ENCODE data around the gene CAMSAP1. TPM values are rescaled to one million over a fixed set of nuclear protein-coding genes. Genes with fewer than 3 reads are reported as not detected.
"Not testable (repeated sequence)": the region's sequence is repeated elsewhere in the genome, so short reads cannot be mapped to it uniquely, and the experiment has no call there.

CAMSAP1 gene
- total and polyA plus RNA-seq, 10 of the 15 experiments (the other 5 are each of a cell fraction or from before 2014, with no cell fraction given): 1.4 to 24.7 (median 8.0) TPM

- no peaks in the 10 kb centered on the region for H3K4me1 ChIP-seq (ENCODE audit: control insufficient read depth, insufficient read depth, low read length)
- BruUV-seq (replicated peaks): no TSS peak
- ATAC-seq (no peak), DNase-seq (ENCODE audit: low read depth, low spot score) (no peak), FAIRE-seq (no peak)
- H3K4me2 ChIP-seq (ENCODE audit: control insufficient read depth, insufficient read depth): no peak overlapping the region
- H3K9me3 ChIP-seq (replicated peaks; ENCODE audit: control insufficient read depth, insufficient read depth, low read length): peaks cover 12% of the 10 kb centered on the region
- RAD21 ChIA-PET (ENCODE audit: unreplicated experiment): no interaction called here
- H3K4me3 ChIP-seq: no peak overlapping the region
- H3K79me2 ChIP-seq (ENCODE audit: control insufficient read depth, insufficient read depth, low read length): no peaks in the 10 kb centered on the region
- H3K27me3 ChIP-seq (replicated peaks in 1 of 2; ENCODE audit: control insufficient read depth in 2 of 2, insufficient read depth in 2 of 2, low read length in 1 of 2): no peaks in the 10 kb centered on the region
- CTCF ChIA-PET: no interaction called here
- POLR2A ChIA-PET: interaction anchor here (0.6 kb wide), 1 partner anchor 514 kb away, joined by 3 read pairs; no protein-coding TSS in a partner anchor
- no peak overlapping the region for H3K27ac ChIP-seq (ENCODE audit: control insufficient read depth, insufficient read depth)
- SMC1A ChIA-PET (ENCODE audit: uncharacterized antibody, unreplicated experiment): no interaction called here
- in situ Hi-C loops (cut with MboI) (no loop called here), intact Hi-C loops (cut with micrococcal nuclease; ENCODE audit: unreplicated experiment) (no loop called here)
- 93% methylated on average over 11 of the region's 11 CpGs for WGBS (ENCODE audit: insufficient coverage, insufficient replicate concordance, low lambda C conversion rate, missing lambda C conversion rate)
- TF ChIP-seq CHD4 (IDR thresholded peaks at IDR 0.05) (no peak), GATAD2B (conservative IDR thresholded peaks at IDR 0.05; ENCODE audit: low read depth) (no peak), HDAC2 (IDR thresholded peaks at IDR 0.05) (no peak), ZSCAN29 (IDR thresholded peaks at IDR 0.05) (no peak)
- no peak overlapping the region for H3K9ac ChIP-seq (ENCODE audit: control insufficient read depth, insufficient read depth, low read length)
- no peak overlapping the region for H2AFZ ChIP-seq (ENCODE audit: control insufficient read depth, low read depth, low read length)
- H3K36me3 ChIP-seq (ENCODE audit: control insufficient read depth in 2 of 2, insufficient read depth in 2 of 2, low read length in 1 of 2): no peaks in the 10 kb centered on the region; a peak in 2 of 4 replicates
- H4K20me1 ChIP-seq (ENCODE audit: control insufficient read depth, insufficient read depth): no peaks in the 10 kb centered on the region
Measured at GRCh38 chr9:135919318-135919890, 12.1 kb upstream of the CAMSAP1 start.

- H3K27me3 ChIP-seq (replicated peaks in 1 of 2; ENCODE audit: control insufficient read depth in 2 of 2, insufficient read depth in 2 of 2, low read length in 1 of 2); H3K4me1 ChIP-seq (ENCODE audit: control insufficient read depth, insufficient read depth, low read length); H3K79me2 ChIP-seq (ENCODE audit: control insufficient read depth, insufficient read depth, low read length); BruUV-seq (replicated peaks); DNase-seq (ENCODE audit: low read depth, low spot score); intact Hi-C loops (cut with micrococcal nuclease; ENCODE audit: unreplicated experiment); H3K4me3 ChIP-seq; H4K20me1 ChIP-seq (ENCODE audit: control insufficient read depth, insufficient read depth); H3K9ac ChIP-seq (ENCODE audit: control insufficient read depth, insufficient read depth, low read length); in situ Hi-C loops (cut with MboI); FAIRE-seq; H3K36me3 ChIP-seq (ENCODE audit: control insufficient read depth in 2 of 2, insufficient read depth in 2 of 2, low read length in 1 of 2); H3K27ac ChIP-seq (ENCODE audit: control insufficient read depth, insufficient read depth); ATAC-seq; RAD21 ChIA-PET (ENCODE audit: unreplicated experiment); SMC1A ChIA-PET (ENCODE audit: uncharacterized antibody, unreplicated experiment); H3K4me2 ChIP-seq (ENCODE audit: control insufficient read depth, insufficient read depth); CTCF ChIA-PET; H2AFZ ChIP-seq (ENCODE audit: control insufficient read depth, low read depth, low read length): not testable (repeated sequence)
- H3K9me3 ChIP-seq (replicated peaks; ENCODE audit: control insufficient read depth, insufficient read depth, low read length): peaks cover 12% of the 10 kb centered on the region
- 93% methylated on average over 12 of the region's 12 CpGs for WGBS (ENCODE audit: insufficient coverage, insufficient replicate concordance, low lambda C conversion rate, missing lambda C conversion rate)
- POLR2A ChIA-PET: interaction anchor here (1.3 kb wide), 1 partner anchor 9 kb away, joined by 6 read pairs; the partner anchor contains the start of gene CAMSAP1
Measured at GRCh38 chr9:135916227-135916626, 8.9 kb upstream of the CAMSAP1 start.
